GM19328 (cell line): ENCODE data around the gene LACC1.

Experiments
- ATAC-seq: cut with Tn5 transposase; IDR thresholded peaks from one replicate; pipeline ENCODE4 v1.9.1; 2021; ENCODE audit warnings: mild to moderate bottlenecking, moderate library complexity; ENCODE audit not compliant: unreplicated experiment

Gene LACC1

DNA sequence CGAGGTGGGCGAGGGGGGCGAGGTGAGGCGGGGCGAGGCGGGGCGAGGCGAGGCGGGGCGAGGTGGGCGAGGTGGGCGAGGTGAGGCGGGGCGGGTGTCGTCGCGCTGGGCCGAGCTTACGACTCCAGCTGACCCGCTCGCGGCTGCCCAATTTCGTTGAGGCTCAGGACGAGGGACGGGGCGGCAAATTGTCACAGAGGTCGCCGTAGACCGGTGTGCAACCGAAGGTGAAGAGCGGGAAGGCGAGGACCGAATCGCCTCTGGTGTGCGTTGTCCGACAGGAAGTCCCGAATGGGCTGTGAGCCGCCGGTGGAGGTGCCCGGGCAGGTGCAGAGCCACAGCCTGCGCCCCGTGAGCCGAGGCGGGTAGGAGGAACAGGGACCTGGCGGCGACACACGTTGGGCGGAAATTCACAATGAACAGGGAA is at the start of gene LACC1:
Gene LACC1 (plus strand): TSS at position 150 of the 427 bp plus-strand sequence. CDS start 1,082 bp downstream, outside the sequence.
- peak; percentile 33 for ATAC-seq

DNA sequence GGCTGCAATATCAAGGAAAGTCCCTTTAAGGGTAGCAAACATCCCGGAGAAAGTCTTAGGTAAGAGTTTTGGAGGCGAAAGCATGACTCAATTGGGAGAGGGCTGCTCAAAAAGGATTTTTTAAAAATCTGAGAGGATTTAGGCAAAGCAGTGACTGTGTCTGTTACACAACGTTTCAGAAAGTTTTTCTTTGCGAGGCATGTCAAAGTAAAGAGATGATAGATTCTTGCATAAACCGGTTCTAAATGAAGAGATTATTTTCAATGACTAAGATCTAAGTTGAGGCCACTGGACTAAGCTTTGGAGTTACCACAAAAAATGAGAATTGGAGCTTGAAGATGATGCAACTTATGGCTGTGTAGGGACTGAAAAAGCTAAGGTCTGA is 49.2 kb upstream of the LACC1 start:
- ATAC-seq, result no peak

DNA sequence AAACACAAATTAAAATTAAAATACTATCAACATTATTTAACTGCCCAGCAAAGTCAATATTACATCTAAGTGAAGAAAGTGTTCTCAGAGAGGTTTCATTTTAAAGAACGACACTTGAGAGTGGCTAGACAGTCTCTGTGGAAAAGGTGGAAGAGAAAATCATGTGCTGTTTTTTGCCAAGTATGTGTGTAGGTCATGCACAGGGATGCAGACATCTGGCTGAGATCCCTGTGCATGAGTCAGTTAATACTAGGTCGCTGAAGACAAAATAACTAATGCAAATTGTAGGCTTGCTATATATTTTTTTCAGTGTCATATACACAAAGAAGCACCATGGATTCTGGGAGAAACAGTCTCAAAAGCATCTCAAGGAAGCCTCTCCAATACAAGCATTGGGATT is 48.6 kb upstream of the LACC1 start:
- no peak for ATAC-seq

DNA sequence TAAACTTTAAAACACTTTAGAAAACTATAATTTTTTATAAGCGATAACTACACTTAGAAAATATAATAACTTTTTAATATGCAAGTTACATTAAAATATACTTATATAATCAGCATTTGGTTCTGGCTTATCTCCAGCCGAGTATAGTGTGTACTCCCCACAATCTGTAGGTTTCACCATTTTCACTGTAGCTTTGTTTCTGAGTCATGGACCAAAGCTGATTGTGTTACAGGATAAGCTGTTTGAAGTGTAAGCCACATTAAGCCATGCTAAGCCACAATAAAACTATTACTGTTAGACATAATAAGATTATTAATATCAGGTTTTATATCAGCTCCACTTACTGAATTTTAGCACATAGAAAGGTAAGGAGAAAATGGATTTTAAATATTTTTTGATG is 44.0 kb upstream of the LACC1 start:
- no peak for ATAC-seq

DNA sequence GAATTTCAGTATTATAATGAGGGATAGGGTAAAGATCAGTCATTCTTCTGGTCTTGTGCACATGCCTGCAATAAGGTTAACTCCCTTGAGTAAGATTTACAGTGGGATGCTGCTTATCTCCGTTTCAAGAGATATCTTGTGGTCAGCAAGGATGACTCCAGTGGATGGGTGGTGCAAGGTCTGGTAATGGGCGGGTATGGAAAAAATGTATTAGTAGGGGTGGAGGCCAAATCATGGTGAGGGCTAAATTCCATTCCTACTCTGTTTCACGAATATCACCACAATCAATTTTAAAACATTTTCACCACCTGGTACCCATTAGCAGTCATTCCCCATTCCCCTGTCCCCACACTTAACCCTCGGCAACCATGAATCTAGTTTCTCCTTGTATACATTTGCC is 40.8 kb upstream of the LACC1 start:
- no peak for ATAC-seq

DNA sequence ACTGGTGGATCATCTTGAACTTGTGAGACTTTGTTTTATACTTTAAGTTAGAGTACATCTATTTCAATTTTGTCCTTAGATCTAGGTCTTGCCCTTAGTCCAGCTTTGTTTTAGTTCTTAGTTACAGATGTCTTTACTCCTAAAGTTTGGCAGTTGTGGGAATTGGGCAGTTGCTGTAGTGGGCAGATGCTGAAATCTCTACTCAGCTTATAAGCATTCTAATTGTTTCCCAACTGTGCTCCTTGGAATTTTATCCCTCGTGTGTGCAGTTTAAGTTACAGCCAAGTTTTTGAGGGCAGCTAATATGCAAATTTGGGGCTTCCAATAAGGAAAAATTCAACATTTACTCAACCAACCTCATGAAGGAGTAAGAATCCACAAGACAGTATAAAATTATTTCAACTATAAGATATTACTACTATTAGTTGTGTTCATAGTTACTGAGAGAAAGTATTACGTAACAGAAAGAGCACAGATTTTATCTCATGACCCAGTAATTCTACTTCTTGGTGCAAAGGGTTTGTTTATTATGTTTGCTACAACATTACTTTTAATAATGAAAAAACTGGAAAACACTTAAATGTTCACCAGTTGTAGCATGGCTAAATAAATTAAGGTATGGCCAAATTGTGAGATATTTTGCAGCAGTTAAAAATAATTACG is 33.1 kb upstream of the LACC1 start:
- ATAC-seq, result no peak

DNA sequence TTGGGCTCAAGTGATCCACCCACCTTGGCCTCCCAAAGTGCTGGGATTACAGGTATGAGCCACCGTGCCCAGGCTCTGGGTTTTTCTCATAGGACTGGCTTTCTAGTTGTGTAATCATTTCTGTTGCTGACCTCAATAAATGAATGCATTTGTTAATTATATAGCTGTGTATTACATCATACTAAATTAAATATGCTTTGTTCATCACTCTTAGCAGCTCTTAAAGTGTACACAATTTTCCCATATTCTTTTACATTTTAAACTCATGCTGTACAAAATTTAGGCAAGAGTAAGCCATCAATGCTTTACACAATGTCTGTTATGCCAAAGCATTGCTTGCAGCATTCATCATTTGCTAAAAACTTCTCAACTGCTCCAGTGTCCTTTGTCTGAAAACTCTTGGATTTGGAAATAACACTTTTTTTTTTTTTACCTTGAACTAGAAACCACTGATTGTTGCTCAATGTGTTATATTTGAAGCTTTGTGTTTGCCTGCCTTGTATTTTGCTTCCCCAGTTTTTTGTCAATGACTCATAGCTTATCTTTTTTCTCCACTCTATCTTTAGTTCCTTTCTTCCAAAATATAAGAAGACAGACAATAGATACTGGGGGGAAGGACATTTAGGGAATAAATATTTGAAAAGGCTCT is 31.6 kb upstream of the LACC1 start:
- ATAC-seq, result no peak

DNA sequence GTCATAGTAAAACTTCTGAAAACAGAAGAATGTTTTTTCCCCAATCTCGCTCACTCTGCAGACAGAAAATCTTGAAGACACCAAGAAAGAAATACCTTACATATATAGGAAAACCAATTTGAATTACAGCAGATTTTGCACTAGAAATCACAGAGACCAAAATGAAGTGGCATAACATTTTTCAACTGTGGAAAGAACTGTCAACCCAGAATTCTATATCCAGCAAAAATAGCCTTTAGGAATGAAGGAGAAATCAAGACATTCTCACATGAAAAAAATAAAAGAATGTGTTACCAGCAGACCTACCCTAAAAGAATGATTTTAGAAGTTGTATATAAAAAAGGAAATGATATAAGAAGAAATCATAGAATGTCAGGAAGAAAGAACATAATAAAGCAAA is 28.8 kb upstream of the LACC1 start:
- no peak for ATAC-seq

DNA sequence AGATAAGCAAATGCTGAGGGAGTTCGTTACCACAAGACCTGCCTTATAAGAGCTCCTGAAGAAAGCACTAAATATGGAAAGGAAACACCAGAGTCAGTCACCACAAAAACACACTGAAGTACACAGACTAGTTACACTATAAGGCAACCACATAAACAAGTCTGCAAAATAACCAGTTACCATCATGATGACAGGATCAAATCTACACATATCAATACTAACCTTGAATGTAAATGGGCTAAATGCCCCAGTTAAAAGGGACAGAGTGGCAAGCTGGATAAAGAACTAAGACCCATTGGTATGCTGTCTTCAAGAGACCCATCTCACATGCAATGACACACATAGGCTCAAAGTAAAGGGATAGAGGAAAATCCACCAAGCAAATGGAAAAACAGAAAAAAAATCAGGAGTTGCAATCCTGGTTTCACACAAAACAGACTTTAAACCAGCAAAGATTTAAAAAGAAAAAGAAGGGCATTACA is 26.7 kb upstream of the LACC1 start:
- no peak for ATAC-seq

DNA sequence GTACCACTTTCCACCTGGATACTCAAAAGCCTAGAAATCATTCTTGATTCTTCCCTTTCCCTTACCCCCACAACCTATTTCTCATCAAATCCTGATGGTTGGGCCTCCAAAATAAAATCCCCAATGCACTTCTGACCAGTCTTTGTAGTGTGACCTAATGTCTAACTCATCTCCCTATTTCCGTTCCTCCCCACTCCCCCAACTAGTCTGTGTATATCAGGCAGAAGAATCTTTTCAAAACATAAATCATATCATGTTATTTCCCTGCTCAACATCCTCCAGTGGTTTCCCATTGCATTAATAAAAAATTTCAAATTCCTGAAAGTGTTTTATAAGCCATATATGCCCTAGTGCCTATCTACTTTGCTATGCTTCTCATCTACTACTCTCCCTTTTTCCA is 17.8 kb upstream of the LACC1 start:
- no peak for ATAC-seq

DNA sequence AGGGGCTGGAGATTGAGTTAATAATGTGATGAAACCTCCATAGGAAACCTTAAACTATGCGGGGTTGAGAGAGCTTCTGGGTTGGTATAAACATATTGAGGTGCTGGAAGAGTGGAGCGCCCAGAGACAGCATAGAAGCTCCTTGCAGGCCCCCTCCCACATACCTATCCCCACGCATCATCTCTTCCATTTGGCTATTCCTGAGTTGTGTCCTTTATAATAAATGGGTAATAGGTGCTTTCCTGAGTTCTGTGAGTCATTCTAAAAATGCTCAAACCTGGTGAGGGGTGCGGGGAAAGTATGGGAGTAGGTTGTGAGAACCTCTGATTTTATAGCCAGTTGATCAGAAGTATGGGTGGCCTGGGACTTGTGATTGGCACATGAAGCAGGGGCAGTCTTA is 14.8 kb upstream of the LACC1 start:
- ATAC-seq, result no peak

DNA sequence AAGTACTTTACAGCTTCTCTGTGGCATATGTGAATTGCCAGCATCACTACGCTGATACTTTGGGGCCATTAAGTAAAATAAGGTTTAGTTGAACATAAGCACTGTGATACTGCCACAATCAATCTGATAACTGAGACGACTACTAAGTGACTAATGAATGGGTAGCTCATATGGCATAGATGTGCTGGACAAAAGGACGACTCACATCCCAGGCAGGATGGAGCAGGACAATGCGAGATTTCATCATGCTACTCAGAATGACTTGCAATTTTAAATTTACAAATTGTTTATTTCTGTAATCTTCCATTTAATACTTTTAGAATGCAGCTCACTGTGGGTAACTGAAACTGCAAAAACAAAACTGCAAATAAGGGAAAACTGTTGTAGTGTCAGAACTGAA is 13.8 kb upstream of the LACC1 start:
- no peak for ATAC-seq

DNA sequence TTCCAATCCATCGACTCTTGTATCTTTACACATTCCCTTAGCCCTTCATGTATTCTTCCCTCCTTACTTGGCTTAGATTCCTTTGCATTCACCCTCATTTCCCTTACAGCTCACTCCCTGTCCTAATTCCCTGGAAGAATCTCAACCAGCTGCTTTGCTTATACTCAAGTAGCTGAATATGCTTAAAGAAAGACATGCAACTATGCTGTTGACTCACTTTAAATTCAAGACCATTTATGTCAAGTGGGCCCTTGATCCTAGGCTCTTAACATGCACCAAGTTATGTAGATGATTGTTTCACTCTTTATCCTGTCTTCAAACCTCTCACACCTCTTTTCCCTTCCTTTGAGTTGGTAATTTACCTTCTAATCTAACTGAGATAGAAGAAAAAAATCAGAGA is 7.5 kb upstream of the LACC1 start:
- no peak for ATAC-seq

DNA sequence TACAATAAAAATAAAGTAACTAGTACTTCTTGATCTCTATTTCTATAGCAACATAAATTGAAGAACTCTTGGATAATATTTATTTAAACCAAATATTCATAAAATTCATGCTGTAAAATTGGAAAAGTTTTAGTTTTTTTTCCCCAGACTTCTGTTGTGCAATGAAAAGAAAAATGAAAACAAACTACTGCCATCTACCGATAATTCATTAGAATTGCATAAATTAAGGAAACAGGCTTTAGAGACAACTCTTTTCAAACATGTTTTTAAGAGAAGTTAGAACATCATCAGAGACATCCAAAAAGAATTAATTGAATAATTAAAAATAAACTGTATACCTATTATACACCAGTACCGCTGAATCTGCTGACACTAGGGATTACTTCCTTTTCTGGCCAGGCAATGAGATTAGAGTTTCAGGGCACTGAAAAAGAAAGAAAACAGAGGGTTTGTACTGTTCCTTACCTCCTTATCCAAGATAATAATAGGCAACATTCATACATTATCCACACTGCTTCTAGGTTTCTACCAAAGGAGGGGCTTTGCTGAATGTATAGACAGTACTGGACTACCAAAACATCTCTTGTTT is 5.1 kb upstream of the LACC1 start:
- ATAC-seq, result no peak

DNA sequence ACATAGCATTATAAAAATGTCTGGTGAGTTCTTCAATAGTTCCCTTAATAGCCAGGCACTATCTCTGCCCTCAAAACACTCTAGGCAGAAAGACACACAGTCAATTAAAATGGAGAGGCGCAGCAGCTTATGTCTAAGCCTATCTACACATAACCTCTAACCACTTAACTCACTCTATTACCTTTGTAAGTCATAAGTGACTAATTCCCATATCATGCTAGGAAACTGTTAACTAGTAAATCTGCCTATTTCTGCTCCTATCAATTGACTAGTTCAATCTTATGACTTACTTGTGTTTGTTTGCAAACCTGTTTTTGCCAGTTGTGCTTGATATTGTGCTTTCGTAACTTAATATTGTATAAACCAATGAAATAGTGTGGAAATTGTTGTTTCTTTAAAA is 3.3 kb upstream of the LACC1 start:
- no peak for ATAC-seq

DNA sequence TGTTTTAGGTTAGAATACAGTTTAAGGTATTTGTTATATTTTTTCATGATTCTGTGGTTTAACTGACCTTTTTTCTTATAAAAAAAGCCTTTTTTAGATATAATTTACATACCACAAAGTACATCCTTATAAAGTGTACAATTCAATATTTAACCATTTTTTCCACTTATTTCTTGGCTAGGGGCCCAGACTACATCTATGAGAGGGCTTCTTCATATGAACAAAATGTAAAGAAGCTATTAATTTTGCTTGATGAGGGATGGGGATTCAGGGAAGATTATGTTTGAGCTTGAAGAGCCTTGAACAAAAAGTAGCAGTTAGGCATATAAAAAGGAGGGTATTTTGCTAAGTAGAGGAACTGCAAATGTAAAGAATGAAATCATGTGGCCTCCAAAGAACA is 2.4 kb upstream of the LACC1 start:
- ATAC-seq, result no peak

DNA sequence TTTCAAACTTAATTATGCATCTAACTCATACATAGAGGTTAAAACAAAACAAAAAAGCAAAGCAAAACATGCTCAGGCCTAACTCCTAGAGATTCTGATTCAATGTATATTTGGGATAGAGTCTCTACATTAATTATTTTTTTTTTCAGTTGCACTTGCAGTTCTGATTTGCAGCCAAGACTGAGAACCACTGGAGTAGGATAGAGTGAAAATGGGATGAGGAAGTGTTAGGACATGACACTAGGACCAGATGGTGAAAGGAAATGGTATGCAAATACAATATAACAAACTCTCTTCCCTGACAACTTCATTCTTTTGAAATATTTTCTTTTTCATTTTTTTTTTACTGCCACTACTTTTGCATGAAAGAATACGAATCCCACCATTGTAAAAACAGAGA is 1.9 kb upstream of the LACC1 start:
- ATAC-seq, result no peak

DNA sequence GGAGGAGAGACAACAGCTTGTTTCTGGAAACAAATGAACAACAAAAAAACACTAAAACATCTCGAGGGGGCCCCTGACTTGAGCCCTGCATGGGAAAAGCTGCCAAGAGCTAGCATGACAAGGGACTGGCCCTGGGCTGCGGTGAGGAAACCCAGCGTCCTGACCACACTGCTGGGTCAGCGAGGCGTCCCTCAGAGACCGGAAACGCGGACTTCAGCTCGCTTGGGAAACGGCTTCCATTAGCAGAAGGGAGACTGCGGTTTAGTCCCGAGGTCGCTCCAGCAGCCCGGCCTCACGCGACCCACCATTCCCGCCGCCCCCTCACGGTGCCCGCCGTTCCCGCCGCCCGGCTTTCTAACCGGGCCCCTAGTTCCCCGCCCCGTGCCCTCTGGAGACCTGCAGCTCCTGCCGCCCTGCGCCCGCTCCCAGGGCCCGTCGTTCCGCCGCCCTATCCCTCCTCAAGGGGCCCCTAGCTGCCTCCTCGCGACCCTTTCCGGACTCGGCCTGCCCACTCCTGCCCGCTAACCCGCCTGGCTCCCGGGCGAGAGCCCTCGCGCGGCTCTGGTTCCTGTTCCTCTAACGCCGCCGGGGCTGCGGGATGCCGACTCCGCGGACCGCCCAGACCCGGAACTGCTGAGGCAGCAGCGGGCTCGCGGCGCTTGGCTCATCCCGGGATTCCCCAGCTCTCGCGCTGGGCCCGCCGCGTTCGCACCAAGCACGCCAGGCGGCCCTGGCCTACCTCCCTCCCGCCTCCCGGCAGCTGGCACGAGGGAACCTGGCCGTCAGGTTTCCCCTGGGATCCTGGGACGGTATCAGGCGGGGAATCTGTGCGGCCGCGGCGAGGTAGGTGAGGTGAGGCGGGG is 581 bp upstream of the LACC1 start, which contains the start of gene CCDC122:
Gene CCDC122 (minus strand): TSS at position 849 of the 863 bp plus-strand sequence. CDS start 10,364 bp downstream, outside the sequence.
- peak; percentile 70 for ATAC-seq

DNA sequence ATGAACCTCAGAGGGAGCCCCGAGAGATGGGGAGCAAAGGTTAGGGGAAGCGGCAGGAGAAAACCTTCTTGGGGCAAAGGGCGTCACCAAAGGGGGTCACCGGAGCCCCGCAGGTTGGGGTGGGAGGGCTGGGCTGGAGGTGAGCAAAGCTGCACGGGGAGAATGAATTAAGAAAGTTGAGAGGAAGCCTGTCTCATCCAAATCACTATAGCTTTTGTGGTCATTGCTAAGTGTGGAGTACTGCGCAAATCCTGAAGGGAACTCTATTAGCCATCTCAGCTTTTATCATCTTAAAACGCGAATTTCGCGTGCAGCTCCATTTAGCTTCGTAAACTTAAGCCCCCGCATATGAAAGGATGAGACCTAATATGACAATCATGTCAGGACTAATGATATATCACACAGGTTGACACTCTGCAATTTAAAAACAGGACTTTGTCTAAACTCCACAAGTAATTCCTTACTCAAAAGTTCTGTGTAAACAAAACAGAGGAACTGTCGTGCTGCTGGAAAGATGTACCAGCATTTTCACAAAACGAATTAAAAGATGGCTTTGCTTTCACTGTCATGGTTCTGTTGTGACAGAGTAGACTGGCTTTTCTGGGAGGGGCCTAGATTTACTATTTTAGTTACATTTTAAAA is 631 bp downstream of the LACC1 start:
- ATAC-seq, result no peak

DNA sequence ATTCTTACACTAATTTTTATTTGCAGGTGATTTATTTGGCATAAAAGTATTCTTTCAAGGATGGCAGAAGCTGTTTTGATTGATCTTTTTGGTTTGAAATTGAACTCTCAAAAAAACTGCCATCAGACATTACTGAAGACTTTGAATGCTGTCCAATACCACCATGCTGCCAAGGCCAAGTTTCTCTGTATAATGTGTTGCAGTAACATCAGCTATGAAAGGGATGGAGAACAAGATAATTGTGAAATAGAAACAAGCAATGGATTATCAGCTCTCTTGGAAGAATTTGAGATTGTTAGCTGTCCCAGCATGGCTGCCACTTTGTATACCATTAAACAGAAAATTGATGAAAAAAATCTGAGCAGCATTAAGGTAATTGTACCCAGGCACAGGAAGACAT is 1.2 kb downstream of the LACC1 start:
- no peak for ATAC-seq

DNA sequence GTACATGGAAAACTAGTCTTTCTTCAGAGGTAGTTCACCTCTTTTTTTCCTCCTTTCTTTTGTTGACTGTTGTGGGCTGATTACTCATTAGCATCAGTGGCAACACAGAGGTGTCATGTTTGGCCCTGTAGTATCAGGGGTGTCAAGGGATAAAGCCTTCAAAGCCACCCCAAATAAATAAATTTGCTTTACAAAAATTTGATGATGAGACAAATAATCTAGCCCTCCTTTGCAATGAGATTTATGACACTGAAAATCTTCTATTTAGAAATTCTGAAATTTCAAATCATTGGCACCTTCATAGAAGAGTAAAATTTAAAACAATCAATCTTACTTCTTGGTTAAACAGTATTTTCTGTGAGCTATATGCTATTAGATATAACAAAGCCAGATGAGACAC is 1.9 kb downstream of the LACC1 start:
- no peak for ATAC-seq
